HFF-Myc (cell line): ENCODE results near the gene GALNT2.

Experiments
- DNase-seq: peaks from one replicate; pipeline ENCODE4 v3.0.0-alpha.2; 2011; ENCODE audit warnings: low read depth; ENCODE audit errors: extremely low read depth
- H3K4me3 ChIP-seq: replicated peaks from 2 replicates; pipeline ENCODE4 v1.5.1; 2011; ENCODE audit warnings: low read depth, mild to moderate bottlenecking, control low read depth, low read length
- TF ChIP-seq, protein P1 (sequence below): IDR thresholded peaks from 2 replicates; pipeline ENCODE4 v1.5.1; 2012; ENCODE audit warnings: mild to moderate bottlenecking, low read depth, low read length, control low read depth; ENCODE audit errors: missing control alignments

The GALNT2 gene

DNA sequence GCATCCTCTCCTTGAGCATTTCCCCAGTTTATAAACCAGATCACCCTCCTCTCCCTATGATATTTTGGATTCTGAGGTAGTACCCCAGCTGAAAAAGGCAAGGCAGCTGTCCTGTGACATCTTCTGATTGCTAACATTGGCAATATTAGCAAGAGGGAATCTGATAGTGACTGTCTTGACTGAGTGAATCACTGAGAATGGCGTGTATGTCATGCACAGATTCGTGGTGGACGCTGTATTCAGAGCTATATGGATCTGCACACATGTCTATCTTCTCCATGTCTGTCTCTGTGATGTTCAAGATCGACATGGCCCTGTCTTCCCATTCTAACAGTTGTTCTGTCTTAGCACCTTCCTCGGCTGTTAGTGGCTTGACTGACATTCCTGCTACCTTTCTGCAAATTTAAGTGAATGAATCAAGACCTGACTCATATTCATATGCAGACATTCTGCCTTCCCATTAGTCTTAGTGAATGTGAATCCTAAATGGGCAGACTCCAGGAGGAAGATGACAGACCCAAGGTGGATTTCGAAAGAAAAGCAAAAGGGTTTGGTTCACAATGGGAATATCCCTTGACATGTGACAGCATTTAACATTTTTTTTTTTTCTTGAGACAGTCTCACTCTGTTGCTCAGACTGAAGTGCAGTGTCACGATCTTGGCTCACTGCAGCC is 261.4 kb downstream of the GALNT2 start:
- DNase-seq: no peak
- no peak overlapping the region for H3K4me3 ChIP-seq
- TF ChIP-seq, protein P1, sequence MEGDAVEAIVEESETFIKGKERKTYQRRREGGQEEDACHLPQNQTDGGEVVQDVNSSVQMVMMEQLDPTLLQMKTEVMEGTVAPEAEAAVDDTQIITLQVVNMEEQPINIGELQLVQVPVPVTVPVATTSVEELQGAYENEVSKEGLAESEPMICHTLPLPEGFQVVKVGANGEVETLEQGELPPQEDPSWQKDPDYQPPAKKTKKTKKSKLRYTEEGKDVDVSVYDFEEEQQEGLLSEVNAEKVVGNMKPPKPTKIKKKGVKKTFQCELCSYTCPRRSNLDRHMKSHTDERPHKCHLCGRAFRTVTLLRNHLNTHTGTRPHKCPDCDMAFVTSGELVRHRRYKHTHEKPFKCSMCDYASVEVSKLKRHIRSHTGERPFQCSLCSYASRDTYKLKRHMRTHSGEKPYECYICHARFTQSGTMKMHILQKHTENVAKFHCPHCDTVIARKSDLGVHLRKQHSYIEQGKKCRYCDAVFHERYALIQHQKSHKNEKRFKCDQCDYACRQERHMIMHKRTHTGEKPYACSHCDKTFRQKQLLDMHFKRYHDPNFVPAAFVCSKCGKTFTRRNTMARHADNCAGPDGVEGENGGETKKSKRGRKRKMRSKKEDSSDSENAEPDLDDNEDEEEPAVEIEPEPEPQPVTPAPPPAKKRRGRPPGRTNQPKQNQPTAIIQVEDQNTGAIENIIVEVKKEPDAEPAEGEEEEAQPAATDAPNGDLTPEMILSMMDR: no peak

DNA sequence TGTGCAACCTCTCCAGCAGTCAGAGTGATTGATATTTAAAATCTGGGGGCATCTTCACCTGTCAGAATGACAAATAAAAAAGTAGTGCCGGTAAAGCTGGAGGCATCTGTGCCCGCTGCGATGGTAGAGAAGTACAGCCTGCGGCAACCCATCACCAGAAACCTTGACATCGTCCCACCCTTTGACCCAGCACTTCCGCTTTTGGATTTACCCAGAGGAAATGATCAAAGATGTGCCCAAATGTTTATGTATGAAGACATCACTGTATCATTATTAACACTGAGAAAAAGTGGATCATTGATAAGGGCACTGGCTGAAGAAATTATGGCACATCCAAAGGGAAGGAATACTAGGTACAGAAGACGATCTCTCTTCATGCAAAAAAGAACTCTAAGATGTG is 263.1 kb downstream of the GALNT2 start:
- TF ChIP-seq, protein P1: no peak
- DNase-seq: no peak
- H3K4me3 ChIP-seq: no peak overlapping the region
